K562 (cell line): ENCODE measurements around the gene POP7.

ENCODE experiments used
- CREB1 ChIP-seq, 2 experiments: sonication (generic) in 1 of 2; formaldehyde crosslinking in 1 of 2; IDR thresholded peaks; 2 replicates each; pipeline versions ENCODE4 v1.6.1 to v1.8.0; 2012 to 2022; ENCODE audit warnings: inconsistent platforms in 1 of 2, mild to moderate bottlenecking in 1 of 2, missing genetic modification reagents in 1 of 2, moderate library complexity in 1 of 2
- HDAC1 ChIP-seq, 2 experiments: fragments of 450-650 bp; IDR thresholded peaks; 2 replicates each; pipeline ENCODE4 v1.6.1; 2016 to 2017; ENCODE audit warnings: inconsistent platforms in 1 of 2, mild to moderate bottlenecking in 1 of 2, moderate library complexity in 1 of 2
- TF ChIP-seq, protein P1 (sequence below), 3 experiments: IDR thresholded peaks in 2 of 3; conservative IDR thresholded peaks in 1 of 3; 2 replicates each; pipeline ENCODE4 v1.5.1; 2011 to 2012; ENCODE audit warnings: low read length in 3 of 3, mild to moderate bottlenecking in 3 of 3, control low read depth in 2 of 3, improper control_type of control experiment in 1 of 3, inconsistent platforms in 1 of 3, low read depth in 1 of 3, mixed read lengths in 1 of 3, moderate library complexity in 1 of 3; ENCODE audit not compliant: insufficient read depth in 2 of 3

DNA sequence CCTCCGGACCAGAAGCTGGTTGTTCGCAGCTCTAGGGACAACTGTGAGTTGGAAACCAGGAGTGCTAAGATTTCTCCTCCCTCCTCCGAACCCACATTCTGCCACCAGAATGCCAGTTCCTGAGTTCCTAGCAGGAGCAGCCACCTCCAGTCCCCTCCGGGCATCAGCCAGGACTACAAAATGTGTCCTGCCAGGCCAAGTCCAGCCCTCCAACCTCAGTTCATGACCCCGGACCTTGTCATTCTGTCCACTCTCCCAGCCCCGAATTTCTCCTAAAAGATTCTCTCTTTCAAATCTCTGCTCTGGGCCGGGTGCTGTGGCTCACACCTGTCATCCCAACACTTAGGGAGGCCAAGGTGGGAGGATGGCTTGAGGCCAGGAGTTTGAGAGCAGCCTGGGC is 29.8 kb downstream of the POP7 start:
- TF ChIP-seq CREB1 (IDR thresholded peaks at IDR 0.05), result no peak
- TF ChIP-seq CREB1 (CRISPR knock-in tag; IDR thresholded peaks at IDR 0.05), result no peak
- no peak for TF ChIP-seq HDAC1 (IDR thresholded peaks at IDR 0.05)
- TF ChIP-seq, protein P1, sequence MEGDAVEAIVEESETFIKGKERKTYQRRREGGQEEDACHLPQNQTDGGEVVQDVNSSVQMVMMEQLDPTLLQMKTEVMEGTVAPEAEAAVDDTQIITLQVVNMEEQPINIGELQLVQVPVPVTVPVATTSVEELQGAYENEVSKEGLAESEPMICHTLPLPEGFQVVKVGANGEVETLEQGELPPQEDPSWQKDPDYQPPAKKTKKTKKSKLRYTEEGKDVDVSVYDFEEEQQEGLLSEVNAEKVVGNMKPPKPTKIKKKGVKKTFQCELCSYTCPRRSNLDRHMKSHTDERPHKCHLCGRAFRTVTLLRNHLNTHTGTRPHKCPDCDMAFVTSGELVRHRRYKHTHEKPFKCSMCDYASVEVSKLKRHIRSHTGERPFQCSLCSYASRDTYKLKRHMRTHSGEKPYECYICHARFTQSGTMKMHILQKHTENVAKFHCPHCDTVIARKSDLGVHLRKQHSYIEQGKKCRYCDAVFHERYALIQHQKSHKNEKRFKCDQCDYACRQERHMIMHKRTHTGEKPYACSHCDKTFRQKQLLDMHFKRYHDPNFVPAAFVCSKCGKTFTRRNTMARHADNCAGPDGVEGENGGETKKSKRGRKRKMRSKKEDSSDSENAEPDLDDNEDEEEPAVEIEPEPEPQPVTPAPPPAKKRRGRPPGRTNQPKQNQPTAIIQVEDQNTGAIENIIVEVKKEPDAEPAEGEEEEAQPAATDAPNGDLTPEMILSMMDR (IDR thresholded peaks at IDR 0.05 in 2 of 3, conservative IDR thresholded peaks at IDR 0.05 in 1 of 3; ENCODE audit: insufficient read depth in 2 of 3, low read depth in 1 of 3, low read length in 3 of 3), result no peak
